ENCODE measurements around the gene CHST11.
A peak's percentile ranks its signal among the peaks of the same experiment; 100 is the strongest.

CHST11 gene

GRCh38 chr12:104434129-104434528 is 22.6 kb upstream of the CHST11 start:
- DNase-seq: no peak

GRCh38 chr12:104435175-104435574 is 21.6 kb upstream of the CHST11 start:
- DNase-seq: no peak

DNA sequence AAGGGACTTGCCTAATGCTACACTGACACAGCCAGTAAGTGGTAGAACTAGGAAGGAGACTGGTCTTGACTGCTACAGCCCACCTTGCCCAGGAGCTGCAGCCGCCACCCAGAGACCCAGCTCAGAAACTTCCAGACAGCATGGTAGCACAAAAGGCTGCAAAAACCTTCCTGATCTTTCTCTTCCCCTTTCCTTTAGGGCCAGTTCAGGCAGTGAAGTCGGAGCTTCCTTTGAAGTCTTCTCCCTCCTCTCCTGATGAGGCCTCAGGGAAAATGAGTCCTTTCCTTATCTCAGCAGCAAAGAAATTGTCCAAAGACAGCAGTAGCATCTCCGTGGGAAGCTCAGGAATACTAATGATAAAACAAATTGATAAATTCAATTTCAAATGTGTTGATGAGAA is 21.0 kb upstream of the CHST11 start:
- DNase-seq: no peak

- DNase-seq: no peak
Observed at GRCh38 chr12:104436790-104437189, 20.0 kb upstream of the CHST11 start.

DNA sequence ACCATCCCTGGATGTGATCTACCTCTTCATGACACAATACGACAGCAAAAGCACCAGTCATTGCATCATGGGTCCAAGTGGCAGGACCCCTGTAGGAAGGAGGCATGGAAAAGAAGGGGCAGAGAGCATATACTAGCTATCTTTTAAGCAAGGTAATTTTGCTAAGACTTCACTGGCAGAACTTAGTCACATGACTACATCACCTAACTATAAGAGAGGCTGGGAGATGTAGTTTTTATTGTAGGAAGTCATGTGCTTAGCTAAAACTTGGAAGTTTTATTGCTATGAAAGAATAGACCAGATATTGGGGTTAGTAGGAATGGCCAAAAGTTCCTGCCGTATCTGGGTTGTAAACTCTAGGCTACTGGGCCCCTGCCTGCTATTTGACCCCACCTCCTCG is 18.6 kb upstream of the CHST11 start:
- DNase-seq: no peak

DNA sequence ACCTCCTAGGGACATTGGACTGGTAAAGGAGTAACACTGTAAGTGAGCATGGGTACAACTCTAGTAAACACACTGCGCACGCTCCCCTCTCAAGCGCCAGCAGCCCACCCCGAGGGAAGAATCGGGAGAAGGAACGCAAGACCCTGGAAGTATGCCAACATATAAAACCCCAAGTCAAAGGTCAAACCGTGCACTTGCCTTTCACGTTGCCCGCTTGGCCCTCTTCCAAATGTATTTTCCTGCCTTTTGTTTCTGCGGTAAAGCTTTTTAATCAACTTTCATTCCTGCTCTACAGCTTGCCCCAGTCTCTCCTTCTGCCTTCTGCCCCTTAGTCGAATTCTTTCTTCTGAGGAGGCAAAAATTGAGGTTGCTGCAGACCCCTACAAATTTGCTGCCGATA is 17.6 kb upstream of the CHST11 start:
- no peak for DNase-seq

GRCh38 chr12:104443008-104443407 is 13.7 kb upstream of the CHST11 start:
- DNase-seq: no peak

GRCh38 chr12:104446646-104447421 is 9.9 kb upstream of the CHST11 start:
- no peak for DNase-seq

DNA sequence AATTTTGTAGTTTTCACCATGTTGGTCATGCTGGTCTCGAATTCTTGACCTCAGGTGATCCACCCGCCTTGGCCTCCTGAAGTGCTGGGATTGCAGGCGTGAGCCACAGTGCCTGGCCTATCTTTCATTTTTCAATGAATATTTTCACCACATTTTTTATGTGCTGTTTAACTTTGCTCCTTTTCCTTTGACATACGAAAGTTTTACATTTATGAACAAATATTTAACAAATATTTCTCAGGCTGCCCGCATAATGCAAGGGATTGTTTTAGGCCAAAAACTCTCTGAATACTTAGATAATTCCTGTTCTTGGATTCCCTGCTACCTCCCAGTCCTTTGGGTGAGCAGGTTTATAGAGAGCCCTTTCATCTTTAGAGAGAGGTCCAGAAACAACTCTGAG is 8.7 kb upstream of the CHST11 start:
- DNase-seq: no peak

DNA sequence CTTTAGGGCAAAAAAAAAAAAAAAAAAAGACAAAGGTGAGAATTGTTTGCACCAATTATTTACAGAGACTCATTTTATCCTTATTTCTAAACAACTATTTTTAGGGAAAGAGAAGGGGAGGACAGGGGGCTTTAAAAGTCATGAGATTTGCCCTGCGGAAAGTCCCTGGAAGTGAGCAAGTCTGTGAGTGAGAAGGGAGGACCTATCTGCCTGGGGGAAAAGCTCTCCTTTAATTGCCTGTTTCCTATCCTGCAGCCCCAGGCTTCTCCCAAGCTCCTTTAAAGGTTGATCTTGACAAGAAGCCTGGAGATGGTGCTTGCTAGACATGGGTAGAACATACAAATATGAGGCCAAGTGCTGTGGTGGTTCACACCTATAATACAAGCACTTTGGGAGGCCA is 8.3 kb upstream of the CHST11 start:
- DNase-seq: no peak

- no peak for DNase-seq
Observed at GRCh38 chr12:104450700-104451099, 6.0 kb upstream of the CHST11 start.

- DNase-seq: no peak
Observed at GRCh38 chr12:104452087-104452486, 4.7 kb upstream of the CHST11 start.

GRCh38 chr12:104453133-104453532 is 3.6 kb upstream of the CHST11 start:
- no peak for DNase-seq

DNA sequence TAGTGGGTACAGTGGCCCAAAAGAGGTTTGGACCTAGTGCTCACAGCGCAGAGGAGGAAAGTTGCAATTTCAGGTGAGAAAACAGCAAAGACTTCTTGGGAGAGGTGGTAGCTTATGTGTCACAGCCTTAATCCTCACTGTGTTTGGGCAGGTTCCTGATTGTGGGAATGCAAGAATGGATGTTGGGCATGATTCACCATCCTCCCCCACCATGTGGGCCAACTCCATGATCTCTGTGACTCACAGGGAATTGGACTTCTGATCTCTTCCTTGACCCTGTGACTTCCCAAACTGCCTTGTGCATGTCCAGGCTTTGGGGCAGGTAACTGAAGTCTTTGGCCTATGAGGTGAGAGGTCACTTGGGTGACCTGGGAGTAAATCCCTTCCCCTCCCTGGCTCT is 1.8 kb upstream of the CHST11 start:
- no peak for DNase-seq

GRCh38 chr12:104455578-104456416 is 951 bp upstream of the CHST11 start:
- DNase-seq: no peak

DNA sequence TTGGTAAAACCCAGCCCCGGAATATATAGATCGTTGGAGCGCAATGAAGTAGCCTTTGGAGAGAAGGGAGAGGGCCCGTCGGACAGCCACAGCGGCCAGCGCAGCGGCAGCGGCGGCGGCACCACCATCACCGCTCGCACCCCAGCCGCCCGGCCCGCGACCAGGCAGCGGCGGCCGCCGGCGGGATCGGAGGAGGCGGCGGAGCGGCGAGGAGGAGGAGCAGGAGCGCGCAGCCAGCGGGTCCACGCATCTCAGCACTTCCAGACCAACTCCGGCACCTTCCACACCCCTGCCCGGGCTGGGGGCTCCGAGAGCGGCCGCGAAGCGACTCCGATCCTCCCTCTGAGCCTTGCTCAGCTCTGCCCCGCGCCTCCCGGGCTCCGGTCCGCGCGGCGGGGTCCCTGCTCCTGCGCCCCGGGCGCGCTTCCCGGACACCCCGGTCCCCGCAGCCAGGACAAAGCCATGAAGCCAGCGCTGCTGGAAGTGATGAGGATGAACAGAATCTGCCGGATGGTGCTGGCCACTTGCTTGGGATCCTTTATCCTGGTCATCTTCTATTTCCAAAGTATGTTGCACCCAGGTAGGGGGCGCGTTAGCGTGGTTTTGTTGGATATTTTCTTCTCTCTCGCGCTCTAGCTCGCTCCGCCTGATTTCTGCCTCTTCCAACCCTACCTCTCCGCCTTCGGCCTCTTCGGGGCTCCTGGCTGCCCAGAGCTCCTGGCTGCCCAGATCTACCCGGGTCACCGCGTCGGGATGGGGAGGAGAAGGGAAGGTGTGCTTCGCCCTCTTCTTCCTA is 400 bp downstream of the CHST11 start:
- DNase-seq: peak; percentile 53

DNA sequence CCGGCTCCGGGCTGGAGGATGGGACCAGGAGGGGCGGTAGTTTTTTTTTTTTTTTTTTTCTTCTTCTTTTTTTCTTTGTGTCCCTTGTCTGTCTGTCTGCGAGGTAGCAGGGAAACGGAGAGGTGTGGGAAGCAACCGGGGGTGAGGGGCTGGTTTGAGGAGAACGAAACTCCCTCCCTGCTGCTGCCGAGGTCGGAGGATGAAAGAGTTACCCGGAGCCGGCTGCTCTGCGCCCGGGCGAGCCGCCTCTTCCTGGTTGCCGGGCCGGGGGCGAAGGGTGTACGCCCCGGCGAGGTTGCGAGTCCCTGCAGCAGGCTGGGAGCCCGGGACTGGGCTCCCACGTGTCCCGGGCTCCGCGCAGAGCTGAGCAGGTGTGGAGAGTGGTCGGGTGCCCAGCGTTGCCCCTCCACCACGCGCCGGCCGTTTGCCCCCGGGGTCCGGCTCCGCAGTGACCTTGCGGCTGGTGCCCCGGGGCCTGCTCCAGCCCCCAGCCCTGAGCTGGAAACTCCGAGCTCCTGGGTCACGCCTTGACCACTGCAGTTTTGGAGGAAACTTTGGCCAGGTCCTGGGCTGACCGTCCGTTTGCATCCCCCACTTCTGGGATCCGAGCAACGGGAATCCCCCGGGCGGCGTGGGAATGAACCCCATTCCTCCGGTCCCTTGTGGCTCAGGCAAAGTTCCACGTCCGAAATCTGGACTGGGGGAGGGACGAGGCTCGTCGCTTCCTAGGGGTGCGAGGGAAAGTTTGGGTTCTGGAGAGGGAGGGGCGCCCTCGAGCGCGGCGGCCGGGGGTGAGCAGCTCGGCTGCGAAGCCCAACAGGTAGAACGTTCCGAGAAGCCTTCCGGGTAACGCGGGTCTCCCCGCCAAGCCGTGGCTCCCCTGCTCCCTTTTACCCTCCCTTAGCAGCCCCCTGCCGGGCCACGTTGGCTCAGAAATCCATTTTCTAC is 1.3 kb downstream of the CHST11 start:
- DNase-seq: peak; percentile 51

- no peak for DNase-seq
Observed at GRCh38 chr12:104458694-104459367, 2.1 kb downstream of the CHST11 start.

- no peak for DNase-seq
Observed at GRCh38 chr12:104459368-104459909, 2.7 kb downstream of the CHST11 start.

DNA sequence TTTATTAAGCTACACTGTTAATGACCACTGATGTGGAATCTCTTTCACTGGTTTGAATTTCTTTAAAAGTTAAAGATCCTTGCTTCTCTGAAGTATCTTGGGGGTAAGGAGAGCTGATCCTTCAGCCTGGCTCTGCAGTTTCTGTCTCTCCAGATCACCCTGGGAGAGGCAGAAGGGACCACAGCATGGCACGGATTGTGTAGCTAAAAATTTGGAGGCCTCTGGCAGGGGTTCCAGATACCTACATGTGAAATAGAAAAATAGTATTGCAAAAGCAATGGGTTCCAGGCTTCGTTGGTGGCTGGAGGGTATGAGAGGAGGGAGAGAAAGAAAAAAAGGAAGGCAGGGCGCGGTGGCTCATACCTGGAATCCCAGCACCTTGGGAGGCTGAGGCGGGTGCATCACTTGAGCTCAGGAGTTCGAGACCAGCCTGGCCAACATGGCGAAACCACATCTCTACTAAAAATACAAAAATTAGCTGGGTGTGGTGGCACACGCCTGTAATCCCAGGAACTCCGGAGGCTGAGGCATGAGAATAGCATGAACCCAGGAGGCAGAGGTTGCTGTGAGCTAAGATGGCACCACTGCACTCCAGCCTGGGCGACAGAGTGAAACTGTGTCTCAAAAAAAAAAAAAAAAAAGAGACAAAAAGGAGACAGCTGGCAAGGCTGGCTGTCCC is 3.4 kb downstream of the CHST11 start:
- DNase-seq: no peak

All from activated effector memory CD4-positive, alpha-beta T cell treated with Interleukin-2 at 50 U/mL for 16 hours (primary cell).